IgD-negative memory B cell (primary cell): ENCODE measurements around the gene MYBPH. TPM values are rescaled to one million over a fixed set of nuclear protein-coding genes. Genes with fewer than 3 reads are reported as not detected.

Experiments
- H3K27ac Mint-ChIP-seq, 3 donors: one replicate each; pipeline ENCODE4 v1.8.0; 2020 to 2022; ENCODE audit warnings: mild to moderate bottlenecking in 3 of 3, mixed read lengths in 3 of 3, moderate library complexity in 1 of 3
- H3K27me3 Mint-ChIP-seq: one replicate; pipeline ENCODE4 v1.8.0; 2021; ENCODE audit warnings: mixed read lengths
- H3K36me3 Mint-ChIP-seq: one replicate; pipeline ENCODE4 v1.8.0; 2020; ENCODE audit warnings: mild to moderate bottlenecking, mixed read lengths
- H3K4me1 Mint-ChIP-seq, 3 donors: one replicate each; pipeline ENCODE4 v1.8.0; 2020 to 2022; ENCODE audit warnings: mixed read lengths in 3 of 3, mild to moderate bottlenecking in 1 of 3
- H3K4me3 Mint-ChIP-seq, 4 donors: one replicate each; pipeline ENCODE4 v1.8.0; 2020 to 2022; ENCODE audit warnings: mild to moderate bottlenecking in 4 of 4, mixed read lengths in 4 of 4, moderate library complexity in 3 of 4
- H3K9me3 Mint-ChIP-seq, 3 donors: one replicate each; pipeline ENCODE4 v1.8.0; 2020 to 2021; ENCODE audit warnings: mixed read lengths in 3 of 3, mild to moderate bottlenecking in 1 of 3
- polyA plus RNA-seq: library from polyadenylated mRNA; unstranded; fragments of 300-500 nt; fragmentation: Illumina TruSeq; gene quantifications from one replicate; pipeline ENCODE4 v1.2.3, GENCODE V29; 2021

MYBPH gene
- polyA plus RNA-seq, 1 donor from 2014 or later: not detected

DNA sequence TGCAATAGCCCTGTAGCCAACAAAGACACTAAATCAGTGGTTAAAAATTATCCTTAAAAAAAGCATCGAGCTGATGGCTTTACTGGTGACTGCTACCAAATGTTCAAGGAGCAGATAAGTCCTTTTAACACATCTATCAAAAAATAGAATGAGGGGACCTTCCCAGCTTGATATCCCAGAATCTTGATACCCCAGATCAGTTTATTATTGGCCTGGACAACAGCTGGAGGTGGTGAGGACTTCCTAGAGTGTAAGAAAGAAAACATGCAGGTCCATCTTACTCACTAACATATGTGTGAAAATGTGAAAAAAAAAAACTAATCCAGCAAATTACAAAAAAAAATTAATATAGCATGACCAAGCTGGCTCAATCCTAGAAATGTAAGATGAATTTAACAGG, 32.6 kb upstream of the MYBPH start:
- H3K36me3 Mint-ChIP-seq: no peaks in the 10 kb centered on the region
- no peak overlapping the region for H3K27ac Mint-ChIP-seq
- no peaks in the 10 kb centered on the region for H3K27me3 Mint-ChIP-seq
- no peak overlapping the region for H3K4me3 Mint-ChIP-seq
- peaks cover 0 to 3% (median 0%) of the 10 kb centered on the region in 3 donors for H3K9me3 Mint-ChIP-seq
- no peaks in the 10 kb centered on the region for H3K4me1 Mint-ChIP-seq

DNA sequence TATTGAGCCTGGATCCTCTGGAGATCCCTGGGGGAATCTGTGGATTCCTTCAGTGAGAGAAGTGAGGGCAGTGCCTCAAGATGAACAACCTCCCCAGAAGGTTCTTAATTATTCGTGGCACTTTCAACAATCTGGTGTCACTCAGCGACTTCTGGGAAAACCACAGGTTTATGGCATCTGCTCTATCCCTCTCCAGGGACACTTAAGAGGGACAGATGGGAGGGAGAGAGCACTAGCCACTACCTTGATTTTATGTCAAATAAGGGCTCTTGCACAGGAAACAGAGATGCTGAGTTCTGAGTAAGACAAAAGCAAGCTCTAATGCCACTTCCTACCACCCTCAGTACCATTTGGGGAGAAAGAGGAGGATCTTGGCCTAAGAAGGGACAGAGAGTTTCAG, 32.1 kb upstream of the MYBPH start:
- no peaks in the 10 kb centered on the region for H3K36me3 Mint-ChIP-seq
- H3K27me3 Mint-ChIP-seq: peaks cover 2% of the 10 kb centered on the region
- no peak overlapping the region for H3K27ac Mint-ChIP-seq
- H3K4me1 Mint-ChIP-seq: no peaks in the 10 kb centered on the region
- peaks cover 0 to 3% (median 0%) of the 10 kb centered on the region in 3 donors for H3K9me3 Mint-ChIP-seq
- no peak overlapping the region for H3K4me3 Mint-ChIP-seq

DNA sequence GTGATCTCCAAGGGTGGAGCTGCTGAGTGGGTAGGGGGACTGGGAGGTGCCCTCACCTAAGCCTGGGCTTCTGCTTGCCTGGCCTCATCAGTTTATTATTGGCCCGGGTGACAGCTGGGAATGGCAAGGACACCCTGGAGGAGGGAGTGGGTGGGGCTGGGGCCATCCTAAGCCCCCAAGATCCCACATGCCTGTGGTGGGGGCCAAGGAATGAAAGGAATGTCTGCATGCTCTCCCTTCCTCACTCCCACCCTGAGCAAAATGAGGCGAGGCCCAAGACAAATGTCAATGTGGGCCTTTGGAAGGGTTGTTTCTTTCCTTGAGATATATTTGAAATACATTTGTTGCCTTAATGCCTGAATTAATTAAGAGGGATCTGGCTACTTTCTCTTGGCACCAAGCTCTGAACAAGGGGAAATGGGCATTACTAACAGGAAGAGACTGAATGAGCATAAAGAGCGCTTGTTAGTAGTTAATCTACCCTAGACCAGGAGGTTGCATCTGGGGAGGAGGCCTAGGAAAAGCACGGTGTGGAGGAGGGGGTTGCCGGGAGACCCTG, 30.6 kb upstream of the MYBPH start:
- peaks cover 8% of the 10 kb centered on the region for H3K27me3 Mint-ChIP-seq
- peaks cover 0 to 3% (median 0%) of the 10 kb centered on the region in 3 donors for H3K9me3 Mint-ChIP-seq
- H3K4me3 Mint-ChIP-seq: no peak overlapping the region
- H3K4me1 Mint-ChIP-seq: no peaks in the 10 kb centered on the region
- H3K27ac Mint-ChIP-seq: no peak overlapping the region
- H3K36me3 Mint-ChIP-seq: no peaks in the 10 kb centered on the region

DNA sequence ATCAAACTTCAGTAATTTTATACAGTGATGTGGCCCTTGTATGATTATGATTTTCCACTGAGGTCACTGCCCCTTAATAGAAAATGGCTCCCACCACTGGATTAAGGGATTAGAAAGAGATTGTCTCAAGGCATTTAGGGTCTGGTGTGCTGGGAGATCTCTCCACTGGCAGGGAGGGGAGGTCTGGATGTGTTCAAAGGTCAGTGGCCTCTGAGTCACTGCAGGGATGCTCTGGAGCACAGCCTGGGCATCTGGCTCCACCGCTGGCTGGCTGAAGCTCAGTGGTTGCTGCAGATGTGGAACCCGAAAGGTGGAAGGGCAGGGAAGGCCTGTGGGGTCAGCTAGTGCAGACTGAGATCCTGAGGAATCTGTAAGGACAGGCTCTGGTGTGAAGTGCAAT, 29.1 kb upstream of the MYBPH start:
- Mint-ChIP-seq H3K36me3 (no peaks in the 10 kb centered on the region), H3K27ac (no peak overlapping the region), H3K4me3 (no peak overlapping the region), H3K27me3 (peaks cover 11% of the 10 kb centered on the region), H3K9me3 (no peaks in the 10 kb centered on the region), H3K4me1 (no peaks in the 10 kb centered on the region)

DNA sequence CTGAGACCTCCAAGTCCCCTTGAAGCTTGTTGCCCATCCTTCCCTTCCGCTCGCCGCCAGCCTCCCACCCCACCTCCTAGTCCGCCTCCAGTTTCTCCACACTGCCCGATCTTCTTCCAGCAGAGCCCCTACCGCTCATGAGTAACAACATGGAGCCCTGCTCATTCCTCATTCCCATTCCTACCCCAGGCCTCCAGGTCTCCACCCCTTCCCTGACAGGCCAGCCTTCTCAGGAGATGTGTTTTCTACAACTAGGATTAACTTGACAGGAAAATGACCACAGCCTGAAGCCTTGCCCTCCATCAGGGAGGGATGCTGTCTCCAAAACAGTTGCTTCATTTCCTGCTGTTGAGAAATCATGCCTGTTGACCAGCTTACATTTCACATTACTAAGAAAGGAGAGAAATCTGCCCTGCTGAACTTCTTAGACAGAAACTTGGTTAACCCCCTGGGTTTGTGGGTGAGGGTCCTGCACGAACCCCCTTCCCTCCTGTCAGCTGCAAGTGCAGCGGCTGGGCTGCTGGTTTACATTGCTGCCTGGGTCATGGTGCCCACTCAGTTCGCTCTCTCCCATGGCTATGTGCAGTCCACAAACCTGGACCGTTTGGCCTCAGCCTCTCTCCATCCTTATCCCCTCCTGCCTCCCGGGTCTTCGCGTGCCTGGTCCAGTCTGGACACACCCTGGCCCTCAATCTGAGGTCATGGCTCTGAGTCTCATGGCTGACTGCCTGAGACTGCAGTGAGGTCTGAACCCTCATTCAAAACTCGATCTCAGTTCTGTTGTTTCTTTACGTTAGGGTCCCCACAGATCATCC, 27.0 kb upstream of the MYBPH start:
- Mint-ChIP-seq H3K27me3 (peaks cover 11% of the 10 kb centered on the region), H3K27ac (no peak overlapping the region)

DNA sequence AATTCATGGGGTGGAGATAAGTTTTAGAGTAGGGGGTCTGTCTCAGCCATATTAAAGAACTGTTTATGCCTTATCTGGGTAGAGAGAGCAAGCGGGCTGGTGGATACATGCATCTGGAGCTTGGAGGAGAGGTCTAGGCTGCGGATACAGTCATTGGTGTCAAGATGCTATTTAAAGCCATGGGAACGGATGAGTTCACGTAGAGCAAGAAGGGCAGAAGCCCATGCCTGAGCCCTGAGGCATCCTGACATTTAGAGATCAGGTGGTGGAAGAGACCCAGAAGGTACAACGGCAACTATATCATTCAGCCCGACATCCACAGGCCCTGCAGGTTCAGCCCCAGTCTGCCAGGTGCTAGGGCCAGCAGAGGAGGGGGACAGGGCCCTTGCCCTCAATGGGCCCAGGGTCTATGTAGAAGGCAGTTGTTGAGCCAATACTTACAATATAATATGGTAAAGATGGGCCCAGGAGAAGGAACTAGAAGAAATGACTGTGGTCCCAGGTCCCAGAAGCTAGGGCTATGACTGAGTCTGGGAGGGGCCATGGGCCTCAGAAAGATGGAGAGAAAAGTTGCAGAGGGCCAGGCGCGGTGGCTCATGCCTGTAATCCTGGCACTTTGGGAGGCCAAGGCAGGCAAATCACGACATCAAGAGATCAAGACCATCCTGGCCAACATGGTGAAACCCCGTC, 26.0 kb upstream of the MYBPH start:
- no peaks in the 10 kb centered on the region for H3K36me3 Mint-ChIP-seq
- H3K4me1 Mint-ChIP-seq: no peaks in the 10 kb centered on the region
- H3K27me3 Mint-ChIP-seq: peaks cover 18% of the 10 kb centered on the region
- no peak overlapping the region for H3K27ac Mint-ChIP-seq
- H3K9me3 Mint-ChIP-seq: peaks cover 0 to 3% (median 1%) of the 10 kb centered on the region in 3 donors
- H3K4me3 Mint-ChIP-seq: no peak overlapping the region

More for the DNA sequence above, 27.0 kb upstream of the MYBPH start:
- Mint-ChIP-seq H3K4me1 (no peaks in the 10 kb centered on the region), H3K9me3 (peaks cover 0 to 3% (median 0%) of the 10 kb centered on the region in 3 donors), H3K36me3 (no peaks in the 10 kb centered on the region), H3K4me3 (no peak overlapping the region)

DNA sequence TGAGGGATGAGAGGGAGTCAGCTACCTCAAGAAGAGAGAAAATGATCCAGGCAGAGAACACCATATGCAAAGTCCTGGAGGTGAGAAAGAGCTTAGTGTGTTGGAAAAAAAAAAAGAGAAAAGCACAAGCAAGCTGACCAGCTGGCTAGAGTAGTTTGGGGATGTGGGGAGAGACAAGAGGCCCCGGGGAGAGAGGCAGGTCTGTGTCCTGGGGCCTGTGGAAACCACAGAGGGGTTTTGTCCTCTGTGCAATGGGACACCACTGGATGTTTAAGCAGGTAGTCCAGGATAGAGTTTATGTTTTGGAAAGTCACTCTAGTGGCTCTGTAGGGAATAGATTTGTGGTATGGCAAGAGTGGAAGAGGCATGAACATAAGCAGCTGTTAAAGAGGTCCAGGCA, 25.3 kb upstream of the MYBPH start:
- H3K27ac Mint-ChIP-seq: no peak overlapping the region
- H3K27me3 Mint-ChIP-seq: peaks cover 22% of the 10 kb centered on the region
- peaks cover 0 to 3% (median 1%) of the 10 kb centered on the region in 3 donors for H3K9me3 Mint-ChIP-seq
- no peaks in the 10 kb centered on the region for H3K4me1 Mint-ChIP-seq
- H3K4me3 Mint-ChIP-seq: no peak overlapping the region
- H3K36me3 Mint-ChIP-seq: no peaks in the 10 kb centered on the region

DNA sequence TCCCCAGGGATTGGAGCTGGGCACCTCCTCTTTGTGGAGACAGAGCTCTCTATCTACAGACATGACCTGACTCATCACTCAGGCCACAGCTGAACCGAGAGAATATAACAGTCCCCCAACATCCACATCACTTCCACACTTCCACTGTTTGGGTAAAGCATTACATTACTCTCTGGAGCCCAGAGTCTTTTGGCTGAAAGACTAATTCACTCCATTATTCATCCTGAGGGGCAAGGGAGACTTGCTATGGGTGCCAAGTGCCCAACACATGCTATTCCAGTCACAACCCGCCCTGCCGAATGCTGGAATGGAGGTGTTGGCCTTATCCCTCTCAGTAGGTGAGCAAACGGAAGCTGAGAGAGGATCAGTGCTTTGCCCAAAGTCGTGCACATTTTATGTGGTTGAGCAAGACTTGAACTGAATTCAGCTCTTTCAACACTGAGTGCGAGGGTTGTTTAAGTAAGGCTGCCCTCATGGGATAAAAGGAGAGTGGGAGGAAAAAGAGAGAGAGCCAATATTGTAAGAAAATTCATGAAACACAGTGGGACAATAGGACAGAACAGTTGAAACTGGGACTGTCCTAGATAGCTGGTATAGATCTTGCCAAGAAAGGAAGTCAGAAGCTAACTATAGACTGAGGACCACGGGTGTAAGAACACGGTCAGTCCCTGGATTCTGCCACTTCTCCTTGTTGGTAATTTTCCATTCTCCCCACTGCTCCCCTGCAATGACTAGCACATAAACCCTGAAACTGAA, 24.4 kb upstream of the MYBPH start:
- peaks cover 0 to 3% (median 1%) of the 10 kb centered on the region in 3 donors for H3K9me3 Mint-ChIP-seq
- no peak overlapping the region for H3K4me3 Mint-ChIP-seq
- H3K27ac Mint-ChIP-seq: no peak overlapping the region
- no peaks in the 10 kb centered on the region for H3K36me3 Mint-ChIP-seq
- peaks cover 23% of the 10 kb centered on the region for H3K27me3 Mint-ChIP-seq
- no peaks in the 10 kb centered on the region for H3K4me1 Mint-ChIP-seq

DNA sequence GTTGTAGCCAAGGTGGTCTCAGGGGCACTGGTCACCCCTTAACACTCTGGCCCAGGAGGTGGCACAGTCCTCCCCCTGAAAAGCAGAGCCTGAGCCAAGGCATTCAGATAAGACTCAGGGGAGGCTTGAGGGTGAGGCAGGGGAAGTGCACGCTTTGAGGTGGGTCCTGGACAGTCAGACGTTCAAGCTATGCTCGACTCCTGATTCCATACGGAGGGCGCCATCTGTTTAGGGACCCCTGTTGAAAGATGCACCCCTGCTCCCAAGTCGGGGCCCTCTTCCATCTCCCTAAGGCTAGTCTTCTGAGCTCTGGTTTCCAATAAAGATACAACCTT, 23.8 kb upstream of the MYBPH start:
- no peaks in the 10 kb centered on the region for H3K36me3 Mint-ChIP-seq
- H3K4me3 Mint-ChIP-seq: no peak overlapping the region
- no peak overlapping the region for H3K27ac Mint-ChIP-seq
- H3K4me1 Mint-ChIP-seq: no peaks in the 10 kb centered on the region
- peaks cover 0 to 3% (median 1%) of the 10 kb centered on the region in 3 donors for H3K9me3 Mint-ChIP-seq
- peaks cover 23% of the 10 kb centered on the region for H3K27me3 Mint-ChIP-seq

DNA sequence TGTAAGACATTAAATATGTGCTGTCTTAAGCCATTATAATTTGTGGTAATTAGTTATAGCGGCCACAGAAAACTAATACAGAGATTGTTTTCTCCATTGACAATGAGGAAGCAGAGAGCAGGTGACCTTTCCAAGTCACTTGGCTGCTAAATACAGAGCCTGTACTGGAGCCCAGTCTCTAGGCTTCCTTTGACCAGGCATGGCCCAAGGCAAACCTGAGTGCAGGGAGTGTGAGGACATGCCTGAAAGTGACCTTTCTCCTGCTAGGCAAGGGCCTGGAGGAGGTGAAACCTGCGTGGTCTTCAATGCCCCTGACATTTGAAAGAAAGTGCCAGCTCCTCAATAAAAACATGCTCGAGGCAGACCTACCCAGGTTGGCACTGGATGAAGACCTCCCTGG, 23.4 kb upstream of the MYBPH start:
- no peaks in the 10 kb centered on the region for H3K4me1 Mint-ChIP-seq
- no peaks in the 10 kb centered on the region for H3K36me3 Mint-ChIP-seq

DNA sequence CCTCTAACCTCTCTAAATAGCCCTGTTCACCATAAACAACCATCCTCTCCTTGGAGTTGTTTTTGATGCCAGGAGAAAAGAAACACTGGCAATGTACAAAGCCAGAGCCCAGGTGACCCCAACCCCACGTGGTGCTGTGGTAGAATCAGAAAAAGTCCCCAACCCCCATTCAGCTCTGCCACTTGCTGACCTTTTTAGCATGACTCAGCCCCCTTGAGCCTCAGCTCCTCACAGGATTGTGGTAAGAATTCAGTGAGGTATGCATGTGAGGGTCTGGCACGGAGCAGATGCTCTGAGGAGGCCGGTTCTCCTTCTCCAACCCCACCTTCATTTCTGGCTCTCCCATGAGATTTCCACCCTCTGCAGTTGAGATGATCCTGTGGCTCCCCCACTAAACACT, 22.0 kb upstream of the MYBPH start:
- H3K9me3 Mint-ChIP-seq: peaks cover 0 to 3% (median 1%) of the 10 kb centered on the region in 3 donors
- H3K4me3 Mint-ChIP-seq: no peak overlapping the region
- no peak overlapping the region for H3K27ac Mint-ChIP-seq
- no peaks in the 10 kb centered on the region for H3K36me3 Mint-ChIP-seq
- H3K27me3 Mint-ChIP-seq: peaks cover 22% of the 10 kb centered on the region
- no peaks in the 10 kb centered on the region for H3K4me1 Mint-ChIP-seq

More for the DNA sequence above, 23.4 kb upstream of the MYBPH start:
- H3K27me3 Mint-ChIP-seq: peaks cover 23% of the 10 kb centered on the region
- no peak overlapping the region for H3K4me3 Mint-ChIP-seq
- peaks cover 0 to 3% (median 1%) of the 10 kb centered on the region in 3 donors for H3K9me3 Mint-ChIP-seq
- H3K27ac Mint-ChIP-seq: no peak overlapping the region

DNA sequence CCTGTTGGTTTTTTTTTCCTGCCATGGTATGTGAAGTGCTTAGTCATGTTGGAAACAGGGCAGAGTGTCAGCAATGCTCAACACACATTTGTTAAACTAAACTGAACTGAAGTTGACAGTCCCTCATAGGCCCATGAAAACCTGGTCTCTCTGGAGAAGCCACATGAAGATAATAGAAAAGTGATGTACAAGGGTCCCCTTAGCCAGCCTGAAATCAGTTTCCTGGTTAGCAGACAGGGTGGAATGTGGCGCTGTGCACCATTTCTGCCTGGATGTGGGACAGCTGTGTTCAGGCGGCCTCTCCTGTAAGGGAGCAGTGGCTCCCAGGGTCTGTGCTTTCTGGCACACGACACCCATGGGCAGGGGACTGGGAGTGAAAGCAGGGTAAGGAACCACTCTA, 20.7 kb upstream of the MYBPH start:
- Mint-ChIP-seq H3K36me3 (no peaks in the 10 kb centered on the region), H3K27me3 (peaks cover 16% of the 10 kb centered on the region), H3K4me1 (no peaks in the 10 kb centered on the region), H3K27ac (no peak overlapping the region), H3K9me3 (peaks cover 0 to 3% (median 1%) of the 10 kb centered on the region in 3 donors), H3K4me3 (no peak overlapping the region)

DNA sequence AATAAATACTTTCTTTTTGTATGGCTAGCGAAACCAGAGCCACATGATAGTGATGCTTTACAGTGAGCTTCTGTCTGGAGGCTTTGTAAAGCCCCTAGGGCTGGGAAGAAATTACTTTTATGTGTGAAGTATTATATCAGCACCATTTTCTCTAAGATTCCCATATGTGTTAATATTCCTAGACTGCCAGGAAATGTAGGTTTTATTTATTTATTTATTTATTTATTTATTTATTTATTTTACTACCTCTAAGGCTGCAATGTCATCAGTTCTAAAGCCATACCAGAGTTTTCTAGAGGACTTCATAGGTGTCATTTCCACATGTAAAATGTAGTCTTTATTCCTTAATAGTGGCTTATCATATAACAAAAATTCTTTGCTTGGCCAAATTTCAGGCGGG, 15.3 kb upstream of the MYBPH start:
- no peak overlapping the region for H3K27ac Mint-ChIP-seq
- H3K27me3 Mint-ChIP-seq: peaks cover 8% of the 10 kb centered on the region
- H3K36me3 Mint-ChIP-seq: peaks cover 3% of the 10 kb centered on the region
- peaks cover 0 to 1% (median 0%) of the 10 kb centered on the region in 3 donors for H3K4me1 Mint-ChIP-seq
- no peaks in the 10 kb centered on the region for H3K9me3 Mint-ChIP-seq
- H3K4me3 Mint-ChIP-seq: no peak overlapping the region

DNA sequence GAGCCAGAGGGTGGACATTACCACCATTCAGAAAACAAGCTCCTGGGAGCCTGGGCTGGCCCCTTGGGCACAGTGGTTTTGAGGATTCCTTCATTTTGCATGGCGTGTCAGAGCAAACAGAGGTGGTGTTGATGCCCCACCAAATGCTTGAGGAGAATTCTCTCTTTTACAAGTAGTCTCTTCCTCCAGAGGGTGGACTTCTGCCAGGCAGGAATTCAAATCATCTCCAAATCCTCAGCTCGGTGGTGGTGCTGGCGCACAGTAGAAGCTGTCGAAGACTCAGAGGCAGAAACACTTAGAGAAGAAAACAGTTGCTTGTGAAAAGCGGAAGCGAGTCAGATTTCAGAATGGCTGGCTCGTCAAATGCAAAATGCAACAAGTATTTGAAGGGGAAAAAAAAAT, 14.3 kb upstream of the MYBPH start:
- Mint-ChIP-seq H3K4me1 (peaks cover 0 to 1% (median 0%) of the 10 kb centered on the region in 3 donors), H3K9me3 (no peaks in the 10 kb centered on the region), H3K27ac (no peak overlapping the region), H3K27me3 (peaks cover 7% of the 10 kb centered on the region), H3K4me3 (no peak overlapping the region), H3K36me3 (peaks cover 3% of the 10 kb centered on the region)

DNA sequence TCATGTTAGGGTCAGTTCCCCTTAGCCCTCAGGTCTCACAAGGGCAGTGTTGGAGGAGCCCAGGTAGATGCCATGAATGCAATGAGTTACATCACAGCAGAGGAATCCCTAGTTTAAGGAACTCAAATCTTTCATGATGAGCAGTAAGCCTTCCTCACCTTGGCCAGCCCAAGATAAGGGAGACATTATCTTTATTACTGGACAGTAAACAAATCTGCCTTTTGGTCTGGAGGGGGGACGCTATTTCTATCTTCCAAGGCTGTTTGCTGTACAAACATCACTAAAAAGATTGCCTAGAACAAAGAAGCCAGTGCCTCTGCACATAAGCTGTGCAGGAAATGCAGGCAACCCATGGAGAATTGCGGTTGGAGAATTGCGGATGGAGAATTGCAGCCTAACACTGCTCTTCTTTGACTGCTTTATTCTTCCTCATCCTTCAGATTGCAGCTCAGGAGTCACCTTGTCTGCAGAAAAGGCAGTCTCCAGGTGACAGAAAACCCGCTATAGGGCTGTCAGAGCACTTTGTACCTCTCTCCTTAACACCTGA, 13.1 kb upstream of the MYBPH start:
- H3K4me3 Mint-ChIP-seq: no peak overlapping the region
- no peaks in the 10 kb centered on the region for H3K9me3 Mint-ChIP-seq
- H3K36me3 Mint-ChIP-seq: peaks cover 3% of the 10 kb centered on the region
- H3K27me3 Mint-ChIP-seq: peaks cover 7% of the 10 kb centered on the region
- H3K27ac Mint-ChIP-seq: no peak overlapping the region
- H3K4me1 Mint-ChIP-seq: peaks cover 0 to 1% (median 0%) of the 10 kb centered on the region in 3 donors
